ENCODE measurements around the gene KAT7. TPM values are rescaled to one million over a fixed set of nuclear protein-coding genes. Genes with fewer than 3 reads are reported as not detected.

KAT7 gene
- polyA plus RNA-seq, 1 of the 3 experiments (the other 2 are of a cell fraction) = 20.2 TPM

DNA sequence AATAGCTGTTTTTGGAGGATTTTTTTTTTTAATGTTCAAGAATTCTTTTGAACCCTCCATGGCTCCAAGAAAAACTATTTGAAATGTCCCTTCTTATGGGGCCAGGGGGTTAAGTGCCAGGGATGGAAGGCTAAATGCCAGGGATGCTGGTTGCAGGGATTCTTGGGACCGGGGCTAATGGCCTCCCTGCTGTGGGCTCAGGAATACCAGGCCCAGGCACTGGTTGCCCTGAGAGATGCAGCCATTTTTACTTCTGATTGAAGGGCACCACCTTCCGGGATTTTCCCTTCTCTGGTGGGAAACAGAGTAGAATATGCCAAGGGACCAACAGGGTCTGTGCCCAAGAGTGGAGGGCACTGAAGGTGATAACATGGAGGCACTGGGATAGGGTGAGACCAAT, 10.9 kb upstream of the KAT7 start:
- no peak overlapping the region for H3K4me2 ChIP-seq
- no peaks in the 10 kb centered on the region for H3K4me1 ChIP-seq (ENCODE audit: control insufficient read depth in 1 of 2, insufficient read depth in 2 of 2, low read depth in 1 of 2, low read length in 1 of 2)
- no peaks in the 10 kb centered on the region for H3K79me2 ChIP-seq (ENCODE audit: insufficient read depth)
- TF ChIP-seq, protein P1, sequence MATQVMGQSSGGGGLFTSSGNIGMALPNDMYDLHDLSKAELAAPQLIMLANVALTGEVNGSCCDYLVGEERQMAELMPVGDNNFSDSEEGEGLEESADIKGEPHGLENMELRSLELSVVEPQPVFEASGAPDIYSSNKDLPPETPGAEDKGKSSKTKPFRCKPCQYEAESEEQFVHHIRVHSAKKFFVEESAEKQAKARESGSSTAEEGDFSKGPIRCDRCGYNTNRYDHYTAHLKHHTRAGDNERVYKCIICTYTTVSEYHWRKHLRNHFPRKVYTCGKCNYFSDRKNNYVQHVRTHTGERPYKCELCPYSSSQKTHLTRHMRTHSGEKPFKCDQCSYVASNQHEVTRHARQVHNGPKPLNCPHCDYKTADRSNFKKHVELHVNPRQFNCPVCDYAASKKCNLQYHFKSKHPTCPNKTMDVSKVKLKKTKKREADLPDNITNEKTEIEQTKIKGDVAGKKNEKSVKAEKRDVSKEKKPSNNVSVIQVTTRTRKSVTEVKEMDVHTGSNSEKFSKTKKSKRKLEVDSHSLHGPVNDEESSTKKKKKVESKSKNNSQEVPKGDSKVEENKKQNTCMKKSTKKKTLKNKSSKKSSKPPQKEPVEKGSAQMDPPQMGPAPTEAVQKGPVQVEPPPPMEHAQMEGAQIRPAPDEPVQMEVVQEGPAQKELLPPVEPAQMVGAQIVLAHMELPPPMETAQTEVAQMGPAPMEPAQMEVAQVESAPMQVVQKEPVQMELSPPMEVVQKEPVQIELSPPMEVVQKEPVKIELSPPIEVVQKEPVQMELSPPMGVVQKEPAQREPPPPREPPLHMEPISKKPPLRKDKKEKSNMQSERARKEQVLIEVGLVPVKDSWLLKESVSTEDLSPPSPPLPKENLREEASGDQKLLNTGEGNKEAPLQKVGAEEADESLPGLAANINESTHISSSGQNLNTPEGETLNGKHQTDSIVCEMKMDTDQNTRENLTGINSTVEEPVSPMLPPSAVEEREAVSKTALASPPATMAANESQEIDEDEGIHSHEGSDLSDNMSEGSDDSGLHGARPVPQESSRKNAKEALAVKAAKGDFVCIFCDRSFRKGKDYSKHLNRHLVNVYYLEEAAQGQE (IDR thresholded peaks at IDR 0.05; ENCODE audit: low read depth, low read length) = no peak
- TF ChIP-seq RXRA (IDR thresholded peaks at IDR 0.05; ENCODE audit: borderline replicate concordance, low read depth) = no peak
- TF ChIP-seq TEAD4 (IDR thresholded peaks at IDR 0.05; ENCODE audit: borderline replicate concordance, insufficient read depth) = no peak
- no peak for TF ChIP-seq FOXM1 (IDR thresholded peaks at IDR 0.05; ENCODE audit: low read depth)
- TF ChIP-seq MXI1 (IDR thresholded peaks at IDR 0.05; ENCODE audit: low read depth, low read length) = no peak
- no peak for TF ChIP-seq TCF12 (IDR thresholded peaks at IDR 0.05)
- TF ChIP-seq MEF2A (IDR thresholded peaks at IDR 0.05; ENCODE audit: borderline replicate concordance, low read depth) = no peak
- no peak for TF ChIP-seq SMC3 (IDR thresholded peaks at IDR 0.05; ENCODE audit: low read depth, low read length)
- no peak for TF ChIP-seq GATA2 (CRISPR knock-in tag; IDR thresholded peaks at IDR 0.05)
- TF ChIP-seq, protein P2, sequence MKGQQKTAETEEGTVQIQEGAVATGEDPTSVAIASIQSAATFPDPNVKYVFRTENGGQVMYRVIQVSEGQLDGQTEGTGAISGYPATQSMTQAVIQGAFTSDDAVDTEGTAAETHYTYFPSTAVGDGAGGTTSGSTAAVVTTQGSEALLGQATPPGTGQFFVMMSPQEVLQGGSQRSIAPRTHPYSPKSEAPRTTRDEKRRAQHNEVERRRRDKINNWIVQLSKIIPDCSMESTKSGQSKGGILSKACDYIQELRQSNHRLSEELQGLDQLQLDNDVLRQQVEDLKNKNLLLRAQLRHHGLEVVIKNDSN (IDR thresholded peaks at IDR 0.05; ENCODE audit: borderline replicate concordance, low read depth) = no peak
- TF ChIP-seq EP300 (IDR thresholded peaks at IDR 0.05; ENCODE audit: borderline replicate concordance in 1 of 2, low read depth in 1 of 2, low read length in 1 of 2) = no peak
- no peak for TF ChIP-seq TAF1 (IDR thresholded peaks at IDR 0.05; ENCODE audit: borderline replicate concordance, low read depth, low read length)
- TF ChIP-seq JUND (IDR thresholded peaks at IDR 0.05) = no peak
- TF ChIP-seq, protein P3, sequence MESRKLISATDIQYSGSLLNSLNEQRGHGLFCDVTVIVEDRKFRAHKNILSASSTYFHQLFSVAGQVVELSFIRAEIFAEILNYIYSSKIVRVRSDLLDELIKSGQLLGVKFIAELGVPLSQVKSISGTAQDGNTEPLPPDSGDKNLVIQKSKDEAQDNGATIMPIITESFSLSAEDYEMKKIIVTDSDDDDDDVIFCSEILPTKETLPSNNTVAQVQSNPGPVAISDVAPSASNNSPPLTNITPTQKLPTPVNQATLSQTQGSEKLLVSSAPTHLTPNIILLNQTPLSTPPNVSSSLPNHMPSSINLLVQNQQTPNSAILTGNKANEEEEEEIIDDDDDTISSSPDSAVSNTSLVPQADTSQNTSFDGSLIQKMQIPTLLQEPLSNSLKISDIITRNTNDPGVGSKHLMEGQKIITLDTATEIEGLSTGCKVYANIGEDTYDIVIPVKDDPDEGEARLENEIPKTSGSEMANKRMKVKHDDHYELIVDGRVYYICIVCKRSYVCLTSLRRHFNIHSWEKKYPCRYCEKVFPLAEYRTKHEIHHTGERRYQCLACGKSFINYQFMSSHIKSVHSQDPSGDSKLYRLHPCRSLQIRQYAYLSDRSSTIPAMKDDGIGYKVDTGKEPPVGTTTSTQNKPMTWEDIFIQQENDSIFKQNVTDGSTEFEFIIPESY (IDR thresholded peaks at IDR 0.05; ENCODE audit: borderline replicate concordance, low read depth) = no peak
- TF ChIP-seq POLR2AphosphoS5 (IDR thresholded peaks at IDR 0.05; ENCODE audit: low read depth, low read length) = no peak
- H3K27me3 ChIP-seq (ENCODE audit: insufficient read depth) = peaks cover 14% of the 10 kb centered on the region; the same call in 1 of the 2 replicates
- 27% methylated on average over 2 of the region's 2 CpGs for WGBS (ENCODE audit: low lambda C conversion rate)
- CTCF ChIA-PET = interaction anchor here (0.8 to 4.2 kb wide), 10 partner anchors 10 to 369 kb away, joined by 3 to 21 read pairs (median 3); partner anchors contain the start of gene SLC35B1
- POLR2A ChIA-PET = no interaction called here
- H3K9me2 ChIP-seq = no peaks in the 10 kb centered on the region
- no peak overlapping the region for H3K4me3 ChIP-seq (ENCODE audit: low read depth in 2 of 2, low read length in 1 of 2)
- H4K20me1 ChIP-seq (ENCODE audit: insufficient read depth) = no peaks in the 10 kb centered on the region
- DNase-seq = no peak
- no peaks in the 10 kb centered on the region for H3F3A ChIP-seq (replicated peaks; ENCODE audit: insufficient read depth)
- H3K9me3 ChIP-seq = no peaks in the 10 kb centered on the region
- no peak overlapping the region for H3K27ac ChIP-seq (ENCODE audit: low read depth in 2 of 2, low read length in 1 of 2)
- H3K36me3 ChIP-seq (replicated peaks in 1 of 2; ENCODE audit: control insufficient read depth in 1 of 2, insufficient read depth in 2 of 2, low read length in 1 of 2) = no peaks in the 10 kb centered on the region
- no peak overlapping the region for H2AFZ ChIP-seq (ENCODE audit: low read depth)
- H3K9ac ChIP-seq = no peak overlapping the region

All from SK-N-SH (cell line).